H1 (cell line): ENCODE data around the gene PXDN. TPM values are rescaled to one million over a fixed set of nuclear protein-coding genes. Genes with fewer than 3 reads are reported as not detected.

Source experiments
- CTCF ChIA-PET: fragments of 300-600 bp; sonication (Branson Sonifier 250); formaldehyde crosslinking; loops from one replicate; lab custom pipeline; 2021; ENCODE audit not compliant: partially characterized antibody; lab: Charles Lee
- POLR2A ChIA-PET: fragments of 300-600 bp; sonication (Branson Sonifier 250); formaldehyde crosslinking; loops from one replicate; lab custom pipeline; 2021; ENCODE audit warnings: inconsistent platforms; ENCODE audit not compliant: partially characterized antibody; lab: Charles Lee
- DNase-seq, 2 experiments: peaks; one replicate each; pipeline versions ENCODE4 v3.0.0 to v3.0.0-alpha.2; 2010 to 2022; ENCODE audit warnings: low spot score in 2 of 2, low read depth in 1 of 2, mixed read lengths in 1 of 2
- FAIRE-seq: peaks from 2 replicates; lab custom pipeline; 2011; peaks lifted over from hg19 to GRCh38; lab: Jason Lieb, UNC
- H2AFZ ChIP-seq: 2 replicates; pipeline ENCODE4 v1.8.1; 2012; ENCODE audit warnings: low read length, inconsistent platforms
- H2AK5ac ChIP-seq: 2 replicates; pipeline ENCODE4 v1.6.1; 2013; ENCODE audit warnings: low read depth, low read length
- H2BK120ac ChIP-seq: replicated peaks from 2 replicates; pipeline ENCODE3; 2013; ENCODE audit warnings: low read depth, low read length, inconsistent platforms
- H2BK12ac ChIP-seq: 2 replicates; pipeline ENCODE4 v1.6.1; 2013; ENCODE audit warnings: low read depth, low read length
- H2BK15ac ChIP-seq: 2 replicates; pipeline ENCODE4 v1.6.1; 2013; ENCODE audit warnings: low read length
- H2BK20ac ChIP-seq: 2 replicates; pipeline ENCODE4 v1.6.1; 2013; ENCODE audit warnings: low read length
- H2BK5ac ChIP-seq: 2 replicates; pipeline ENCODE4 v1.6.1; 2013; ENCODE audit warnings: low read depth, low read length
- H3K14ac ChIP-seq: 2 replicates; pipeline ENCODE4 v1.6.1; 2013; ENCODE audit warnings: inconsistent platforms; ENCODE audit not compliant: insufficient read length
- H3K18ac ChIP-seq: 2 replicates; pipeline ENCODE4 v1.6.1; 2013; ENCODE audit warnings: low read length; ENCODE audit errors: extremely low read depth
- H3K23ac ChIP-seq: 2 replicates; pipeline ENCODE4 v1.6.1; 2013; ENCODE audit warnings: inconsistent platforms; ENCODE audit not compliant: insufficient read length
- H3K23me2 ChIP-seq: 2 replicates; pipeline ENCODE4 v1.6.1; 2013; ENCODE audit warnings: low read depth, low read length
- H3K27ac ChIP-seq: 2 replicates; pipeline ENCODE4 v1.6.1; 2011; ENCODE audit warnings: low read depth, low read length, inconsistent platforms
- H3K27me3 ChIP-seq, 4 experiments: replicated peaks in 1 of 4; 1 replicate in 1 of 4; 2 replicates in 3 of 4; pipeline versions ENCODE4 v1.6.1 to v1.8.1; 2011 to 2013; ENCODE audit warnings: low read length in 3 of 4, mild to moderate bottlenecking in 3 of 4, inconsistent platforms in 2 of 4, mixed read lengths in 2 of 4, moderate library complexity in 1 of 4; ENCODE audit not compliant: control insufficient read depth in 3 of 4, insufficient read depth in 3 of 4; ENCODE audit errors: extremely low read depth in 1 of 4
- H3K36me3 ChIP-seq, 4 experiments: 2 replicates each; pipeline versions ENCODE4 v1.6.1 to v1.8.1; 2011 to 2013; ENCODE audit warnings: mild to moderate bottlenecking in 4 of 4, low read length in 3 of 4, moderate library complexity in 2 of 4, control low read depth in 1 of 4, inconsistent platforms in 1 of 4; ENCODE audit not compliant: insufficient read depth in 4 of 4, control insufficient read depth in 2 of 4
- H3K4ac ChIP-seq: replicated peaks from 2 replicates; pipeline ENCODE3; 2013; ENCODE audit warnings: low read length, low read depth, mixed read lengths, inconsistent platforms; ENCODE audit not compliant: insufficient read length
- H3K4me1 ChIP-seq, 4 experiments: replicated peaks in 1 of 4; 1 replicate in 1 of 4; 2 replicates in 3 of 4; pipeline versions ENCODE4 v1.6.1 to v1.8.1; 2011 to 2013; ENCODE audit warnings: low read length in 3 of 4, inconsistent platforms in 2 of 4, mixed read lengths in 1 of 4; ENCODE audit not compliant: insufficient read depth in 4 of 4, control insufficient read depth in 3 of 4
- H3K4me2 ChIP-seq, 2 experiments: 2 replicates each; pipeline versions ENCODE4 v1.6.1 to v1.8.1; 2011 to 2013; ENCODE audit warnings: low read depth in 2 of 2, low read length in 2 of 2, control low read depth in 1 of 2, inconsistent platforms in 1 of 2, mild to moderate bottlenecking in 1 of 2; ENCODE audit not compliant: insufficient read depth in 1 of 2
- H3K4me3 ChIP-seq, 4 experiments: fragments of 200-600, 300-600 bp in 1 of 4; sonication (generic), shearing (Covaris generic), sonication (Bioruptor Twin) in 1 of 4; 2 replicates each; pipeline versions ENCODE4 v1.5.1 to v1.8.1; 2011 to 2016; ENCODE audit warnings: low read length in 4 of 4, low read depth in 3 of 4, control low read depth in 2 of 4, inconsistent platforms in 2 of 4, mild to moderate bottlenecking in 2 of 4, mixed read lengths in 1 of 4, moderate library complexity in 1 of 4; ENCODE audit not compliant: insufficient read depth in 2 of 4; ENCODE audit errors: extremely low read depth in 1 of 4
- H3K56ac ChIP-seq: replicated peaks from 2 replicates; pipeline ENCODE3; 2013; ENCODE audit warnings: low read depth, mild to moderate bottlenecking, mixed read lengths, low read length, inconsistent platforms; ENCODE audit not compliant: insufficient read length
- H3K79me1 ChIP-seq: 2 replicates; pipeline ENCODE4 v1.6.1; 2013; ENCODE audit warnings: low read depth, low read length, control low read depth
- H3K79me2 ChIP-seq, 2 experiments: 2 replicates each; pipeline versions ENCODE4 v1.6.1 to v1.8.1; 2012 to 2013; ENCODE audit warnings: low read length in 2 of 2, mild to moderate bottlenecking in 2 of 2, inconsistent platforms in 1 of 2; ENCODE audit not compliant: insufficient read depth in 2 of 2, control insufficient read depth in 1 of 2
- H3K9ac ChIP-seq, 4 experiments: replicated peaks in 1 of 4; 1 replicate in 1 of 4; 2 replicates in 3 of 4; pipeline versions ENCODE4 v1.6.1 to v1.8.1; 2011 to 2013; ENCODE audit warnings: low read depth in 3 of 4, low read length in 3 of 4, control low read depth in 2 of 4, mild to moderate bottlenecking in 2 of 4, moderate library complexity in 2 of 4, inconsistent platforms in 1 of 4; ENCODE audit errors: extremely low read depth in 1 of 4
- H3K9me3 ChIP-seq, 2 experiments: 2 replicates each; pipeline versions ENCODE4 v1.6.1 to v1.8.1; 2012 to 2013; ENCODE audit warnings: mild to moderate bottlenecking in 2 of 2, moderate library complexity in 2 of 2, control low read depth in 1 of 2, inconsistent platforms in 1 of 2, low read depth in 1 of 2, low read length in 1 of 2, mixed read lengths in 1 of 2; ENCODE audit not compliant: insufficient read depth in 2 of 2
- H4K20me1 ChIP-seq, 2 experiments: replicated peaks in 1 of 2; 2 replicates each; pipeline versions ENCODE3 to v1.8.1; 2011 to 2013; ENCODE audit warnings: inconsistent platforms in 2 of 2, low read length in 2 of 2, mild to moderate bottlenecking in 1 of 2; ENCODE audit not compliant: insufficient read depth in 2 of 2, control insufficient read depth in 1 of 2
- H4K5ac ChIP-seq: 2 replicates; pipeline ENCODE4 v1.6.1; 2013; ENCODE audit warnings: low read length, low read depth, mixed read lengths, inconsistent platforms; ENCODE audit not compliant: insufficient read length
- H4K8ac ChIP-seq: 2 replicates; pipeline ENCODE4 v1.8.0; 2013; ENCODE audit warnings: mild to moderate bottlenecking, moderate library complexity, low read length, inconsistent platforms; ENCODE audit not compliant: insufficient read depth; ENCODE audit errors: extremely low read depth
- H4K91ac ChIP-seq: replicated peaks from 2 replicates; pipeline ENCODE3; 2013; ENCODE audit warnings: low read length, mixed read lengths, inconsistent platforms; ENCODE audit not compliant: insufficient read length
- HDAC6 ChIP-seq: IDR thresholded peaks from one replicate; pipeline ENCODE4 v1.7.1; 2012; ENCODE audit warnings: low read depth, mild to moderate bottlenecking, inconsistent platforms, low read length, moderate library complexity
- MAFK ChIP-seq: IDR thresholded peaks from 2 replicates; pipeline ENCODE4 v1.6.1; 2012; ENCODE audit warnings: low read depth, mild to moderate bottlenecking, improper control_type of control experiment, low read length
- POLR2AphosphoS5 ChIP-seq: IDR thresholded peaks from 2 replicates; pipeline ENCODE4 v1.6.1; 2011; ENCODE audit warnings: low read depth, low read length
- RBBP5 ChIP-seq: IDR thresholded peaks from 2 replicates; pipeline ENCODE4 v1.7.1; 2012; ENCODE audit warnings: low read depth, mild to moderate bottlenecking, inconsistent platforms, low read length, moderate library complexity, borderline replicate concordance
- RNF2 ChIP-seq: fragments of 200-900, 300-1000 bp; sonication (generic); IDR thresholded peaks from 2 replicates; pipeline ENCODE4 v1.7.1; 2016; ENCODE audit warnings: borderline replicate concordance, low read depth, mild to moderate bottlenecking, antibody characterized with exemption, low read length; ENCODE audit not compliant: poor library complexity, severe bottlenecking; ENCODE audit errors: missing control alignments
- WGBS, 2 experiments: shearing (Covaris generic) in 1 of 2; methylation state at CpG; one replicate each; pipeline versions ENCODE4 v1.1.6 to v1.1.7; 2013 to 2015; ENCODE audit warnings: low lambda C conversion rate in 2 of 2, mixed read lengths in 2 of 2, inconsistent platforms in 1 of 2, low coverage in 1 of 2, missing lambda C conversion rate in 1 of 2; ENCODE audit not compliant: insufficient replicate concordance in 2 of 2, insufficient coverage in 1 of 2, insufficient read length in 1 of 2; ENCODE audit errors: extremely low coverage in 1 of 2, missing lambda C conversion rate in 1 of 2; 5-methylcytosine and 5-hydroxymethylcytosine counted together
- polyA plus RNA-seq, 7 experiments: library from polyadenylated mRNA; depleted of rRNA in 3 of 7; stranded (reverse) in 5 of 7; unstranded in 2 of 7; fragments of >200 nt in 5 of 7; fragments of 200-250 nt in 2 of 7; gene quantifications; 1 replicate in 5 of 7; 2 replicates in 1 of 7; 4 replicates in 1 of 7; pipeline versions ENCODE4 v1.2.1 to v1.2.3, GENCODE V29; 2011 to 2013; ENCODE audit warnings: missing spikeins in 2 of 7, mixed read lengths in 2 of 7
- total RNA-seq: library from RNA; stranded (reverse); fragmentation: NEBNext Ultra II Directional; extraction: Animal tissue kit (Norgen Biotek cat#: 25700); gene quantifications from 2 replicates; pipeline ENCODE4 v1.2.1, GENCODE V29; 2021
- TF ChIP-seq, protein P1 (sequence below), 3 experiments: IDR thresholded peaks; 1 replicate in 2 of 3; 2 replicates in 1 of 3; pipeline versions ENCODE4 v1.5.1 to v1.6.1; 2011; ENCODE audit warnings: low read length in 3 of 3, mild to moderate bottlenecking in 3 of 3, inconsistent platforms in 2 of 3, low read depth in 1 of 3, moderate library complexity in 1 of 3; ENCODE audit not compliant: insufficient read depth in 1 of 3; ENCODE audit errors: control extremely low read depth in 1 of 3

PXDN gene
- total and polyA plus RNA-seq, 2 of the 8 experiments (the other 6 are each of a cell fraction or from before 2014, with no cell fraction given) = 104 to 141 TPM

DNA sequence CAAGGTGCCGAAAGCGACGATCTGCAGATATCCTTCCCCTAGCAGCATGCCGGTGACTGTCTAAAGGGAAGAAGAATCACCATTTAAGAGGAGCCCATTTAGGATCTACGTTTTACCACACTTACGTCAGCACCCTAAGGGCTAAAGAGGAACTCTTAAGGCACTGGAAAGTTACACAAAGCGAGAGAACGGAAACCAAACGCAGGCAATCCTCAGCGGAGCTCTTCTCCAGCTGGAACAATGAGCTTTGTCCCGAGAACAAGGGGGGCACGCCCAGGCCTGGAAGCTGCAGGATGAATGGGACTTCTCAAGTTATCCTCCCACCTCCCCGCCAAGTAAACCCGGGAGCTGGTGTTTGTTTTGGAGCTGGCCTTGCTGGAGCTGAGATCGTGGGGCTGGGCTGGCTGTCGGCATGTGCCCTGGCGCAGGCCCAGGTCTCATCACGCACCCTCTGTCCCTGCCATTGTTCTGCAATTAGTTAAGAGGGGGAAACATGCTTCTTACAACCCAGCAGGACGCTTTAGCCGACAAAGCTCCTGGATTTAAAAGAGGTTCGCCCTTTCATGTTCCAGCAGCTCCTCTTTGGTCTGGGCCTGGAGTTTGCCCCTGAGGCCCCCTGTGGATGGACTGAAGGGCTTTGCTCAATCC lies 36.4 kb downstream of the PXDN start:
- peaks cover 9 to 23% (median 12%) of the 10 kb centered on the region in 4 experiments for H3K4me1 ChIP-seq
- peak overlapping the region; percentile 0 for H2BK12ac ChIP-seq
- H3K4me2 ChIP-seq = peak overlapping the region; percentile 41 to 54
- H3K56ac ChIP-seq = no peak overlapping the region
- 29% methylated on average over 21 of the region's 21 CpGs; no CpG with 5 or more reads in 1 of the 2 experiments for WGBS, 2 experiments
- no peak overlapping the region for H3K23ac ChIP-seq
- peak overlapping the region; percentile 36; the same call in 1 of the 2 replicates for H2BK5ac ChIP-seq
- H2AFZ ChIP-seq = no peak overlapping the region
- no peak overlapping the region for H3K4ac ChIP-seq
- peak overlapping the region; percentile 55; the same call in 1 of the 2 replicates for H3K18ac ChIP-seq
- H3K27ac ChIP-seq = no peak overlapping the region
- H3K14ac ChIP-seq = no peak overlapping the region
- no peak overlapping the region for H2BK120ac ChIP-seq
- no peak overlapping the region for H4K8ac ChIP-seq
- no peaks in the 10 kb centered on the region for H3K36me3 ChIP-seq
- H2AK5ac ChIP-seq = no peak overlapping the region
- POLR2A ChIA-PET = interaction anchor here (0.6 to 2.7 kb wide), 9 partner anchors 10 to 94 kb away, joined by 3 to 10 read pairs (median 3); partner anchors contain the start of gene PXDN
- H3K23me2 ChIP-seq = peaks cover 4% of the 10 kb centered on the region; the same call in 1 of the 2 replicates
- peak overlapping the region in 2 of 4 experiments; percentile 14 to 26; a peak in 3 of 8 replicates for H3K4me3 ChIP-seq
- CTCF ChIA-PET = interaction anchor here (0.6 to 1.9 kb wide), 8 partner anchors 10 to 61 kb away, joined by 3 to 6 read pairs (median 4); no protein-coding TSS in a partner anchor
- no peak overlapping the region for H4K91ac ChIP-seq
- no peak overlapping the region; the same call in 1 of the 2 replicates for H2BK15ac ChIP-seq
- no peak overlapping the region for H4K5ac ChIP-seq
- H2BK20ac ChIP-seq = no peak overlapping the region; the same call in 1 of the 2 replicates
- DNase-seq (peak in 1 of 2 experiments; percentile 79), FAIRE-seq (peak; percentile 60)
- H4K20me1 ChIP-seq = peaks cover 7 to 29% of the 10 kb centered on the region in 2 experiments
- H3K9ac ChIP-seq = no peak overlapping the region
- no peaks in the 10 kb centered on the region for H3K27me3 ChIP-seq
- no peaks in the 10 kb centered on the region for H3K9me3 ChIP-seq
- H3K79me1 ChIP-seq = peaks cover 9% of the 10 kb centered on the region; the same call in 1 of the 2 replicates
- peaks cover 0 to 41% of the 10 kb centered on the region in 2 experiments; a peak in 3 of 4 replicates for H3K79me2 ChIP-seq
- TF ChIP-seq MAFK (no peak), RBBP5 (no peak), HDAC6 (no peak), POLR2AphosphoS5 (no peak), RNF2 (no peak)
- TF ChIP-seq, protein P1, sequence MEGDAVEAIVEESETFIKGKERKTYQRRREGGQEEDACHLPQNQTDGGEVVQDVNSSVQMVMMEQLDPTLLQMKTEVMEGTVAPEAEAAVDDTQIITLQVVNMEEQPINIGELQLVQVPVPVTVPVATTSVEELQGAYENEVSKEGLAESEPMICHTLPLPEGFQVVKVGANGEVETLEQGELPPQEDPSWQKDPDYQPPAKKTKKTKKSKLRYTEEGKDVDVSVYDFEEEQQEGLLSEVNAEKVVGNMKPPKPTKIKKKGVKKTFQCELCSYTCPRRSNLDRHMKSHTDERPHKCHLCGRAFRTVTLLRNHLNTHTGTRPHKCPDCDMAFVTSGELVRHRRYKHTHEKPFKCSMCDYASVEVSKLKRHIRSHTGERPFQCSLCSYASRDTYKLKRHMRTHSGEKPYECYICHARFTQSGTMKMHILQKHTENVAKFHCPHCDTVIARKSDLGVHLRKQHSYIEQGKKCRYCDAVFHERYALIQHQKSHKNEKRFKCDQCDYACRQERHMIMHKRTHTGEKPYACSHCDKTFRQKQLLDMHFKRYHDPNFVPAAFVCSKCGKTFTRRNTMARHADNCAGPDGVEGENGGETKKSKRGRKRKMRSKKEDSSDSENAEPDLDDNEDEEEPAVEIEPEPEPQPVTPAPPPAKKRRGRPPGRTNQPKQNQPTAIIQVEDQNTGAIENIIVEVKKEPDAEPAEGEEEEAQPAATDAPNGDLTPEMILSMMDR (IDR thresholded peaks at IDR 0.05; ENCODE audit: control extremely low read depth in 1 of 3, insufficient read depth in 1 of 3, low read depth in 1 of 3, low read length in 3 of 3) = no peak
